ENCODE results near the gene CES2.
"Not testable (repeated sequence)": the region's sequence is repeated elsewhere in the genome, so short reads cannot be mapped to it uniquely, and the experiment has no call there.

The CES2 gene

DNA sequence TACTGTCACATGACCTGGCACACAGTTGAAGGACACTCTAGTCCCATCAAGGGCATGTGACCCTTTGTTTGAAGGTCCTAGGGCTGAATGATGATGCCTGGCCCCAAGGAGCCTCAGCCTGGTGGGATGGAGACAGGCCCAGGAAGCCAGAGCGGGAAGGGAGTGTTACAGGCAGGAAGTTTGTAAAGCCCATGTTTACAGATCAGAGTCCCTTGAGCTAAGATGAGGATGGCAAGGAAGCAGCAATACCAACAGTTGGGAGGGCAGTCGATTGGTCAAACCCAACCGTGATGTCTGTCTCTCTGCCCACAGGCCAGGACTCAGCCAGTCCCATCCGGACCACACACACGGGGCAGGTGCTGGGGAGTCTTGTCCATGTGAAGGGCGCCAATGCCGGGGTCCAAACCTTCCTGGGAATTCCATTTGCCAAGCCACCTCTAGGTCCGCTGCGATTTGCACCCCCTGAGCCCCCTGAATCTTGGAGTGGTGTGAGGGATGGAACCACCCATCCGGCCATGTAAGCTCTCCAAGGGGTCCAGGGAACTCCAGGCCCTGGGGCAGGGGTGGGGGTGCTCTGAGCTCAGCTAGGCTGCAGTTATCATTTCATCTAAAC is 2.5 kb downstream of the CES2 start:
- DNase-seq, result no peak

DNA sequence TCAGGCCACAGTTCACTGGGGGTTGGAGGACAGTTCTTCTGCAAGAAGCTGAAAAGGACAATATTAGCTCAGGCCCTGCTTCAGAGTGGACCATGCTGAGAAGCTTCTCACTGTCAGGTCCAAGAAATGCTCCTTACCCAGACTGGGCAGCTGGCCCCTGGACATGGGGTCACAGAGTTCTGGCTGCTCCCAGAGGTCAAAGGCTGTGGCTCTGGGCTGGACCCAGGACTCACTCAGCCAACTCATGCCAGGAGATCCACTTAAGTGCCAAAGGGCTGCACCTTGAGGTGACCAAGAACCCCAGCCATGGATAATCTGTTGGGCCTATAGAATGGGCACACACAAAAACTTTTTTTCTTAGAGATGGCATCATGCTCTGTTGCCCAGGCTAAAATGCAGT is 4.0 kb downstream of the CES2 start:
- DNase-seq, result no peak

DNA sequence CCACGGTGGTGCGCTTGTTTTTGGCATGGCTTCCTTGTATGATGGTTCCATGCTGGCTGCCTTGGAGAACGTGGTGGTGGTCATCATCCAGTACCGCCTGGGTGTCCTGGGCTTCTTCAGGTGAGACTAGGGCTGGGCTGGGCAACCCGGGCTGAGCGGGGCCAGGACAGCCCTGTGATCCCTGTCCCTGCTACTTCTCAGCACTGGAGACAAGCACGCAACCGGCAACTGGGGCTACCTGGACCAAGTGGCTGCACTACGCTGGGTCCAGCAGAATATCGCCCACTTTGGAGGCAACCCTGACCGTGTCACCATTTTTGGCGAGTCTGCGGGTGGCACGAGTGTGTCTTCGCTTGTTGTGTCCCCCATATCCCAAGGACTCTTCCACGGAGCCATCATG is 4.9 kb downstream of the CES2 start:
- DNase-seq, result no peak

DNA sequence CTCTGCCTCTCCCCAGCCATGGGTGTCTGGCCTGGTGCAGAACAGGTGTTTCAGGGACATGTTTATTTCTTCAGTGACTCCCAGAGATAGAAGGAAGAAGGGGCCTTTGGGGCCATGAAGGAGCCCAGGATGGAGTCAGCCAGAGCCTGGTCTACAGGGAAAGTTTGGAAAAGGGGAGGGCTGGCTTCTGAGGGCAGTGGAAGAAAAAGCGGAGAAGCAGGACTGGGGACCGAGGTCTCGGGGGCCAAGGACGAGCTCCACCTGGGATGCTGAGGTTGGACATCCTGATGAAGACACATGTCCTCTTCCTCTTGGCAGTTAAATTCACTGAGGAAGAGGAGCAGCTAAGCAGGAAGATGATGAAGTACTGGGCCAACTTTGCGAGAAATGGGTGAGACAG is 7.7 kb downstream of the CES2 start:
- no peak for DNase-seq

DNA sequence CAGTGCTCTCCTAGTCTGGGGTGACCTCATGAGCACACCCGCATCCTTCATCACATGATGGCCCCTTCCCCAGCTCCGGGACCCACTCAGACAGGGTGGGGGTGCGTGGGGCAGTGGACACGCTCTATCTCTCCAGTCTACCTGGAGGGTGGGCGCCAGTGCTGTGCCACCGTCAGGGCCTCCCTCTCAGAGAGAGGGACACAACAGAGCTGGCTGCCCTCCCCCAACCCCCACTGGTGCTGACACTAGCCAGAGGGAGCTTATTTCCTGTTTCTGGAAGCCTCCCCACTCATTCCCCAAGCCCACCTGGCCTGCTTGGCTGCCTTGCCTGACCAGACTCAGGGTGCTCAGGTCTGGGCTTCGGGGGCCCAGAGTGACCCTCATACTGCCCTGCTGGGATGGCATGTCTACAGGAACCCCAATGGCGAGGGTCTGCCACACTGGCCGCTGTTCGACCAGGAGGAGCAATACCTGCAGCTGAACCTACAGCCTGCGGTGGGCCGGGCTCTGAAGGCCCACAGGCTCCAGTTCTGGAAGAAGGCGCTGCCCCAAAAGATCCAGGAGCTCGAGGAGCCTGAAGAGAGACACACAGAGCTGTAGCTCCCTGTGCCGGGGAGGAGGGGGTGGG is 8.2 kb downstream of the CES2 start:
- DNase-seq, result no peak

DNA sequence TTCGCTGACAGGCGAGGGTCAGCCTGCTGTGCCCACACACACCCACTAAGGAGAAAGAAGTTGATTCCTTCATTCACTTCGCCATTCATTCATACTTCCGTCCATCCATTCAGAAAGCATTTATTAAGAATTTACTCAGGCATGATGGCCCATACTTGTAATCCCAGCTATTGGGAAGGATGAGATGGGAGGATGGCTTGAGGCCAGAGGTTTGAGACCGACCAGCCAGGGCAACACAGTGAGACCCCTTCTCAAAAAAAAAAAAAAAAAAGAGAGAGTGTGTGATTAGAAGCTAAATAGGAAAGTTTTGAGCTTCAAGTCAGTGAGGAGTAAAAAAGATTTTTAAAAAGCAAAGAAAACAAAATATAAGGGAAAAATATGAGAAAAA is 8.7 kb downstream of the CES2 start:
- DNase-seq, result no peak

DNA sequence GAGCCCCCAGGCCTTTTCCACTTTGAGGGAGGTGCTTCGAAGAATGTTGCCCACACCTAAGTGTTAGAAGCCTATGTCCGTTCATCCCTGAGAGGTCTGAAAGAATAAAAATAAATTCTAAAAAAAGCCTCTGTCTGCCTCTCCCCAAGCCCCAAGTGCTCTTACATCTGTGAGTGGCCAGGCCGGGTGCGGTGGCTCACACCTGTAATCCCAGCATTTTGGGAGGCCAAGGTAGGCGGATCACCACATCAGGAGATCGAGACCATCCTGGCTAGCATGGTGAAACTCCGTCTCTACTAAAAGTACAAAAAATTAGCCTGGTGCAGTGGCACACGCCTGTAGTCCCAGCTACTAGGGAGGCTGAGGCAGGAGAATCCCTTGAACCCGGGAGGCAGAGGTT is 9.7 kb downstream of the CES2 start:
- DNase-seq, result not testable (repeated sequence)

DNA sequence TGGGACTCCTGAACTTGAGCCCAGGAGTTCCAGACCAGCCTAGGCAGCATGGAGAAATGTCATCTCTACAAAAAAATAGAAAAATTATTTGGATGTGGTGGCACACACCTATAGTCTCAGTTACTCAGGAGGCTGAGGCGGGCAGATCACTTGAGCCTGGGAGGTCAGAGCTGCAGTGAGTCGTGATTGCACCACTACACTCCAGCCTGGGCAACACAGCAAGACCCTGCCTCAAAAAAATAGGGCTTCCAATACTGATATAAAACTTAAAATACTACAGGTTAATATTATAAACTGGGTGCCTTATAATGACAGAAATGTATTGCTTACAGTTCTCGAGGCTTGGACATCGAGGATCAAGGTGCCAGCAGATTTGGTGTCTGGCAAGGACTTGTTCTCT is 10.6 kb downstream of the CES2 start:
- DNase-seq, result no peak

DNA sequence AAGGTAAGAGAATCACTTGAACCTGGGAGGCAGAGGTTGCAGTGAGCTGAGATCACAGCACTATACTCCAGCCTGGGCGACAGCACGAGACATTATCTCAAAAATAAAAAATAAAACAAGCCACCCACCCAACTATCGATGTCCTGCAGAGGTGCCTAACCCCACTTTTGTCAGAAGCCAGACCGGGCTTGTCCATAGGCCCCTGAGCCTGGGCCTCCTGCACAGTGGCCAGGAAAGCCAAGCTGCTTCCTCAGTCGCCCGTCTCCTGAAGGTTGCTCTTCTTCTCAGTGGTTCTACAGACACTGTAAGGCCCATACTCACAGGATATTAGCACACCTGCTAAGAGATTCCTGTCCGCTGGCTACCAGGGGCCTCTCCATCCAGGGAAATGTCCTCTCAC is 11.2 kb downstream of the CES2 start:
- no peak for DNase-seq

DNA sequence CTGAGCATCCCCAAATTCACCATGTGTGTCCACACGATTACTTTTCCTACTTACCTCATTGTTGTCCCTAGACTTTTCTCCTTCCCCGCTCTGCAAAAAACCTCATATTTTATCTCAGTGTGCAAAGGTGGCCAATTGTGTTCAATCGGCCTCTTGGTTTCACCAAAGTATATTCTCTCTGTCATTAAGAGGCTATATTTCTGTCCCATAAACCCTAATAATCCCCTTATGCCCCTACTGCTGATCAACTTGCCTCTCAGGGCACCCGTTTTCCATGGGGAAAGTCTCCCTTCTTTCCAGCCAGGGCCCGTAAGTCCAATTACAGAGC is 11.6 kb downstream of the CES2 start:
- no peak for DNase-seq

DNA sequence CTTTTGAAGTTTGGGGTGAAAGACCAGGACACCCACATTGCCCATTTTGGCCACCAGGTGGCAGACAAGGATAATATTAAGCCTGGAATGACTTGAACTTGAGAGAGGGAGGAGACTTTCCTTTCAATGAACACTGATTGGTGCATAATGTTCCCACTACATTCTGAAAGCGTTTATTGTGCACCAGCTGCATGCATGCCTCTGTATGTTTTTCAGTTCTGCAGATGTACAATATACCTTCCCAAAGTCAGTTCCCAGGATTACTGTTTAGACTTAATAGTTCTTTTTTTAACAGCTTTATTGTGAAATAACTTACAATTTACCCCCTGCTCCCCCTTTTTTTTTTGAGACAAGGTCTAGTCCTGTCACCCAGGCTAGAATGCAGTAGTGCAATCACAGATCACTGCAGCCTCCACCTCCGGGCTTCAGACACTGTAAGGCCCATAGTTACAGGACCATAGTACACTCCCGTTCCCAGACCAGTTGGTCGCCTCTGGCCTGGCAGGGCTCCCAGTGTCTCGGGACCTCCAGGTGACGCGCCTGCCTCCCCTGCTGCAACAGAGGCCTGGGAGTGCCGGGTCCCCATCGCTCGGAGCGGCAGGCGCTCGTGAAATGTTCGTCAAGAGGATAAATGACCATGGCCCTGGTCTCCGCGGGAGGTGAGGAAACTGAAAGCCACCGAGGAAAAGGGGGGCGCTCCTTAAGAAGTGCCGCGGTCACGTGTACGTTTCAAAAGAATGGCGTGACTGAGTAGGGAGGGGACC is 12.2 kb downstream of the CES2 start:
- DNase-seq, result peak; percentile 92

DNA sequence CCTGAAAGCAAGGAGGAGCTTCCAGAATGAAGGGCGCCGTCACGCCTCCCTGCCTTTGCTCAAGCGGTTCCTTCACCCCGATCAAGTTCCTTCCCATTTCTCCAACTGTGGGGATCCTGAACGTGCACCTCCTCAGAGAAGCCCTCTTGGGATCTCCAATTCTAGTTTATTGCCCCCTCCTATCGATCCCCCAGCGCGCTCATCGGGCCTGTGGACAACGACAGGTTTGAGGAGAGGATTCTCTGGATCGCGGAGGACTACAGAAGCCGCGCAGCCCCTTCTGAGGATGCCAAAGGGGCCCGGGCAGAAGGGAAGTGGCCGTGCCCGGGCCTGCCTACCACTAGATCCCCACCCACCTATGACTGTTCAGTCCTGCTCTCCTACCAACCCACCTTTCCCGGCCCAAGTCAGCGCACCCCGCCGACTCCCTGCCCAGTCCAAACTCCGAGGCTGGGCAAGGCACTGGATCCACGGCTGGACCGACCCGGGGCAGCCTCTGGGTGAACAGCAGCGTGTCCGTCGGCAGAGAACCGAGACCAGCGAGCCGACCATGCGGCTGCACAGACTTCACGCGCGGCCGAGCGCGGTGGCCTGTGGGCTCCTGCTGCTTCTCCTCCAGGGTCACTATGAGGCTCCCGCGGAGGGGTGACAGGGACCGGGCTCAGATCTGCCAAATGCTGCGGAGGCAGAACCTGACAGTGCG is 13.0 kb downstream of the CES2 start:
- DNase-seq, result no peak

DNA sequence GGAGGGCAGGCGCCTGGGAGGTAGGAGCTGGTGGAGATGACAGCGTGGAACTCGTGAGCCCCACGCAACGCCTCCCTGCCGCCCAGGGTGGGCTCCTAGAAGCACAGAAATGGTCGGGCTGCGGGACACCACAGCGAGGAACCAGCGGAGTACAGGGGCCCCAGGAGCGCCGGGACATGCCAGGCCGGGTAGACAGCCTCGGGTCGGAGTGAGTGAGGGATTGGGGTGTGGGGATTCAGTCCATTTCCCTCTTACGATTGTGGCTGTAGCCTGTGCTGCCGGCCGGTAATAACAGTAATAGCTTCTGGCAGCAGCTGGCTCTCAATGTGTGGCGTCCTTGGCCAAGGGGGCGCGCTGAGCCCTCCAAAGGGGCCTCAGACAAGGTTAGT is 13.5 kb downstream of the CES2 start:
- DNase-seq, result no peak

DNA sequence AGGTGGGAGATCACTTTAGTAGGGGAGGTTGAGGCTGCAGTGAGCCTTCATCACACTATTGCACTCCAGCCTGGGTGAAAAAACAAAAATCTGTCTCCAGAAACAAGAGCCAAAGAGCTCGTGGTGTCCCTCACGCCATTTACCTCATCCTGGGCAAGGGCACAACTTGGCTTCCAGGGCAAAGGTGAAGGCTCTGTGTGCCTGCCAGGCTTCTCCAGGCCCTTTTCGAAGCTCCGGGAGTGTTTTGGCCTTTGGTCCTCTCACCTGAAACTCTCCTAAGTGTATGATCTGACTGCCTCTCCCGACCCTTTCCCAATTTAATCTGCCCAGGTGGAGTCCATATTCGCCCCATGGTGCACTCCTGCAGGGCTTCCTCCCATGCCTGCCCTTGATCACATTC is 14.2 kb downstream of the CES2 start:
- DNase-seq, result no peak

DNA sequence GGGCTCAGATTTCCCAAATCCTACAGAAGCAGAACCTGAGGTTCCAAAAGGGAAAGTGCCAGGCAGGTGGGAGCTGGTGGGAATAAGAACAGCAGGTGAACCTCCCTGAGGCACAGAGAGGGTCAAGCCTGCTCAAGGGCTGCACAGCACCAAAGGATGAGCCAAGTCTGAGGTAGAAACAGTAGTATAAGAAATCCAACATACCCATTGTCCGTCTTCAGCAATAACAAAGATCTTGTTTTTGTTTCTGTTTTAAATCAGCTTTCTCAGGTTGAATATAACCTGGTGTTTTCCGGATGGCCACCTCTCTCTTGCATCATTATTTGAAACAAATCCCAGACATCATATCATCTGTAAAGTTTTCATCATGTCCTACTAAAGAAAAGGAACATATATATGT is 15.1 kb downstream of the CES2 start:
- DNase-seq, result peak; percentile 51

DNA sequence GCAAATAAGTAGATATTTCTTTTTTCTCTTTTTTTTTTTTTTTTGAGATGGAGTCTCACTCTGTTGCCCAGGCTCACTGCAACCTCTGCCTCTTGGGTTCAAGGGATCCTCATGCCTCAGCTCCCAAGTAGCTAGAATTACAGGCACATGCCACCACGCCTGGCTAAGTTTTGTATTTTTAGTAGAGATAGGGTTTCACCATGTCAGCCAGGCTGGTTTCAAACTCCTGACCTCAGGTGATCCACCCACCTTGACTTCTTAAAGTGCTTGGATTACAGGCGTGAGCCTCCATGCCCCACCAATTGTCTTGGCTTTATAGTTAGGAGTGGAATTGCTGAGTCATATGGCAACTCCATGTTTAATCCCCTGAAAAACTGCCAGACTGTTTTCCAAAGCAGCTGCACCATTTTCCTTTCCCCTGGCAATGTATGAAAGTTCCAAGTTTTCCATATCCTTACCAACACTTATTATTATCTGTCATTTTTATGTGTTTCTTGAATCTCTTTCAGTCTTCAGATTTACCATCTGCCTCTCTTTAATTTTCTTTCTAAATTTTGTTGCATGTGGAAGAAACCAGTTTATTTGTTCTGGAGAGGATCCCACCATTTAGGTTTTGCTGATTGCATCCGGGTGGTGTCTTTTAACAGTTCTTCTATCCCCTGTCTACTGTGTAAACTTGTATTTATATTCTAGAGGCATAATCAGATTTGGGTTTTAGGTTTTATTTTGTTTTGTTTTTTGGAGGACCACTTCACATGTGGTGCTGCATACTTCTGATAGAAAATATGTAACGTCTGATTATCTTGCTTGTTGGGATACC is 15.9 kb downstream of the CES2 start:
- DNase-seq, result no peak

DNA sequence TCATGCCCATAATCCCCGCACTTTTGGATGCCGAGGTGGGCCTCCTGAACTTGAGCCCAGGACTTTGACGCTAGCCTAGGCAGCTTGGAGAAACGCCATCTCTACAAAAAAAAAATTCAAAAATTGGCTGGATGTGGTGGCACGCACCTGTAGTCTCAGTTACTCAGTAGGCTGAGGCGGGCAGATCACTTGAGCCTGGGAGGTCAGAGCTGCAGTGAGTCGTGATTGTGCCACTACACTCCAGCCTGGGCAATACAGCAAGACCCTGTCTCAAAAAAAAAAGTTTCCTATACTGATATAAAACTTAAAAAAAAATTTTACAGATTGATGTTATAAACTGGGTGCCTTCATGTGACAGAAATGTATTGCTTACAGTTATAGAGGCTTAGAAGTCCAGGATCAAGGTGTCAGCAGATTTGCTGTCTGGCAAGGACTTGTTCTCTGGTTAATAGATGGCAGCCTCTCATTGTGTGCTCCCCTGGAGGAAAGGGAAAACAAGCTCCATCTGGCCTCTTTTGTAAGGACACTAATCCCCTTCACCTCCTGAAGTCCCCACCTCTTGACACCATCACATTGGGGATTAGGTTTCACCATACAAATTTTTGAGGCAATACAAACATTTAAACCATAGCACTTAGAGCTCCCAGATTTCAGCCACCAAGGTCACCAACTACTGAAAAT is 17.3 kb downstream of the CES2 start:
- DNase-seq, result no peak

DNA sequence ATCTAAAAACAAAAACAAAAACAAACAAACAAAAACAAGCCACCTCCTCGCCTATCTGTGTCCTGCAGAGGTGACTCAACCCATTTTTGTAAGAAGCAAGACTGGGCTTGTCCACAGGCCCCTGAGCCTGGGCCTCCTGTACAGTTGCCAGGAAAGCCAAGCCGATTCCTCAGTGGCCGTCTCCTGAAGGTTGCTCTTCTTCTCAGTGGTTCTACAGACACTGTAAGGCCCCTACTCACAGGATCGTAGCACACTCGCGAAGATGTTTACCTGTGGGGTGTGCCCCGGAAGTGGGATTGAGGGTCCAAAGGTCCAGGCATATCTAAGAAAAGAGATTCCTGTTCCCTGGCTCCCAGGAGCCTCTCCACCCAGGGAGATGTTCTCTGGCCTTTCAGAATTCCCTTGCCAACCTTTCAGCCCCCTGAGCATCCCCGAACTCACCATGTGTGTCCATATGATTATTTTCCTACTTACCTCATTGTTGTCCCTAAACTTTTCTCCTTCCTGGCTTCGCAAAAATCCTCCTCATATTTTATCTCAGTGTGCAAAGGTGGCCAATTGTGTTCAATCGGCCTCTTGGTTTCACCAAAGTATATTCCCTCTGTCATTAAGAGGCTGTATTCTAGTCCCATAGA is 18.3 kb downstream of the CES2 start:
- DNase-seq, result no peak

DNA sequence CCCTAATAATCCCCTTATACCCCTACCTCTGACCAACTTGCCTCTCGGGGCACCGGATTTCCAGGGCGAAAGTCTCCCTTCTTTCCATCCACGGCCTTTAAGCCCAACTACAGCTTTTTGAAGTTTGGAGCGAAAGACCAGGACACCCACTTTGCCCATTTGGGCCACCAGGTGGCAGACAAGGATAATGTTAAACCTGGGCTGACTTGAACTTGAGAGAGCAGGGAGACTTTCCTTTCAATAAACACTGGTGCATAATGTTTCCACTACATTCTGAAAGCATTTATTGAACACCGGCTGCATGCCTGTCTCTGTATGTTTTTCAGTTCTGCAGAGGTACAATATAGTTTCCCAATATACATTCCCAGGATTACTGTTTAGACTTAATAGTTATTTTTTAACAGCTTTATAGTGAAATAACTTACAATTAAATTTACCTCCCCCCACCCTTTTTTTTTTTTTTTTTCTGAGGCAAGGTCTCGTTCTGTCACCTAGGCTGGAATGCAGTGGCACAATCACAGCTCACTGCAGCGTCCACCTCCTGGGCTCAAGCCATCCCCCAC is 18.9 kb downstream of the CES2 start:
- DNase-seq, result peak; percentile 88

DNA sequence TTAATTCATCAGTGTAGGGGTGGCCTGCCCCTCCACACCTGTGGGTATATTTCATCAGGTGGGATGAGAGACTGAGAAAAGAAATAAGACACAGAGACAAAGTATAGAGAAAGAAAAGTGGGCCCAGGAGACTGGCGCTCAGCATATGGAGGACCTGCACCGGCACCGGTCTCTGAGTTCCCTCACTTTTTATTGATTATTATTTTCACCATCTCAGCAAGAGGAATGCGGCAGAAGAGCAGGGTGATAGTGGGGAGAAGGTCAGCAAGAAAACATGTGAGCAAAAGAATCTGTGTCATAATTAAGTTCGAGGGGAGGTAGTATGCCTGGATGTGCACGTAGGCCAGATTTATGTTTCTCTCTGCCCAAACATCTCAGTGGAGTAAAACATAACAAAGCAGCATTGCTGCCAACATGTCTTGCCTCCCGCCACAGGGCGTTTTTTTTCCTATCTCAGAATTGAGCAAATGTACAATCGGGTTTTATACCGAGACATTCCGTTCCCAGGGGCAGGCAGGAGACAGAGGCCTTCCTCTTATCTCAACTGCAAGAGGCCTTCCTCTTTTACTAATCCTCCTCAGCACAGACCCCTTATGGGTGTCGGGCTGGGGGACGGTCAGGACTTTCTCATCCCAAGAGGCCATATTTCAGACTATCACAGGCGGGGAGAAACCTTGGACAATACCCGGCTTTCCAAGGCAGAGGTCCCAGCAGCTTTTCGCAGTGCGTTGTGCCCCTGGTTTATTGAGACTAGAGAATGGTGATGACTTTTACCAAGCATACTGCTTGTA is 20.2 kb downstream of the CES2 start:
- not testable (repeated sequence) for DNase-seq

DNA sequence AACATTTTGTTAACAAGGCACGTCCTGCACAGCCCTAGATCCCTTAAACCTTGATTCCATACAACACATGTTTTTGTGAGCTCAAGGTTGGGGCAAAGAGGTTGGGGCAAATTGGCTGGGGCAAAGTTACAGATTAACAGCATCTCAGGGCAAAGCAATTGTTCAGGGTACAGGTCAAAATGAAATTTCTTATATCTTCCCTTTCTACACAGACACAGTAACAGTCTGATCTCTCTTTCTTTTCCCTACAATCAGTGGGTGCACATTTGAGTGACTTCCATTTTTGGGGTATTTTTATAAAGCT is 20.8 kb downstream of the CES2 start:
- not testable (repeated sequence) for DNase-seq
